HCT116 (cell line): Measurements from ENCODE around the gene MYH11.

ENCODE experiments used
- CTCF ChIP-seq, 3 experiments: fragments of 200-600 bp in 1 of 3; sonication (generic) in 1 of 3; IDR thresholded peaks in 2 of 3; conservative IDR thresholded peaks in 1 of 3; 2 replicates each; pipeline ENCODE4 v1.5.1; 2012 to 2017; ENCODE audit warnings: low read depth in 2 of 3, low read length in 2 of 3, antibody characterized with exemption in 1 of 3, borderline replicate concordance in 1 of 3, control low read depth in 1 of 3, mild to moderate bottlenecking in 1 of 3, mixed read lengths in 1 of 3, mixed run types in 1 of 3, moderate library complexity in 1 of 3; ENCODE audit not compliant: insufficient read depth in 1 of 3
- EZH2 ChIP-seq: fragments of 200-600 bp; sonication (generic); IDR thresholded peaks from 2 replicates; pipeline ENCODE4 v1.6.1; 2017; ENCODE audit warnings: antibody characterized with exemption, mixed run types
- EZH2phosphoT487 ChIP-seq: fragments of 200-600 bp; IDR thresholded peaks from 2 replicates; pipeline ENCODE4 v1.6.1; 2018; ENCODE audit warnings: antibody characterized with exemption, borderline replicate concordance
- FOSL1 ChIP-seq: IDR thresholded peaks from 2 replicates; pipeline ENCODE4 v1.6.1; 2012; ENCODE audit warnings: low read depth
- MAX ChIP-seq: IDR thresholded peaks from 2 replicates; pipeline ENCODE4 v1.6.1; 2012
- POLR2A ChIP-seq: IDR thresholded peaks from 2 replicates; pipeline ENCODE4 v1.7.0; 2011; ENCODE audit warnings: borderline replicate concordance; ENCODE audit not compliant: insufficient read depth, insufficient read length; ENCODE audit errors: extremely low read depth
- POLR2AphosphoS5 ChIP-seq: IDR thresholded peaks from 2 replicates; pipeline ENCODE4 v1.6.1; 2011; ENCODE audit warnings: mild to moderate bottlenecking, low read depth, low read length, moderate library complexity
- RAD21 ChIP-seq: IDR thresholded peaks from 2 replicates; pipeline ENCODE4 v1.6.1; 2012; ENCODE audit warnings: low read depth, mild to moderate bottlenecking
- REST ChIP-seq: IDR thresholded peaks from 2 replicates; pipeline ENCODE4 v1.6.1; 2012; ENCODE audit warnings: low read depth
- SIN3A ChIP-seq: IDR thresholded peaks from 2 replicates; pipeline ENCODE4 v1.6.1; 2012; ENCODE audit warnings: low read depth
- SP1 ChIP-seq: IDR thresholded peaks from 2 replicates; pipeline ENCODE4 v1.6.1; 2012; ENCODE audit warnings: low read depth
- TCF7L2 ChIP-seq: IDR thresholded peaks from 2 replicates; pipeline ENCODE4 v1.7.0; 2011; ENCODE audit warnings: borderline replicate concordance, inconsistent platforms; ENCODE audit not compliant: insufficient read depth, insufficient read length; ENCODE audit errors: extremely low read depth
- YY1 ChIP-seq: IDR thresholded peaks from 2 replicates; pipeline ENCODE4 v1.6.1; 2011; ENCODE audit warnings: low read length, low read depth, moderate library complexity, mild to moderate bottlenecking; ENCODE audit not compliant: insufficient replicate concordance; ENCODE audit errors: extremely low read depth
- ZNF274 ChIP-seq: fragments of 200-500 bp; sonication (Bioruptor generic); IDR thresholded peaks from 2 replicates; pipeline ENCODE4 v1.6.1; 2014; ENCODE audit warnings: mild to moderate bottlenecking, low read depth, low read length, inconsistent platforms

- no peak for TF ChIP-seq CTCF (IDR thresholded peaks at IDR 0.05 in 2 of 3, conservative IDR thresholded peaks at IDR 0.05 in 1 of 3; ENCODE audit: borderline replicate concordance in 1 of 3, insufficient read depth in 1 of 3, low read depth in 2 of 3, low read length in 2 of 3)
- no peak for TF ChIP-seq REST
- TF ChIP-seq POLR2AphosphoS5: no peak
- TF ChIP-seq RAD21: no peak
- no peak for TF ChIP-seq TCF7L2
- TF ChIP-seq SP1: no peak
- no peak for TF ChIP-seq POLR2A
- TF ChIP-seq FOSL1: no peak
- no peak for TF ChIP-seq EZH2
- no peak for TF ChIP-seq MAX
- TF ChIP-seq ZNF274: no peak
- TF ChIP-seq SIN3A: no peak
- no peak for TF ChIP-seq EZH2phosphoT487
- TF ChIP-seq YY1: no peak
Measured at GRCh38 chr16:15835136-15835878, 21.5 kb downstream of the MYH11 start.
